Activated naive CD4-positive, alpha-beta T cell treated with anti-CD3 and anti-CD28 coated beads, Interleukin-2, amount 50 U/mL, for 24 hours (primary cell): ENCODE data around the gene STAT5B.

ENCODE experiments used
- H3K27ac Mint-ChIP-seq: one replicate; pipeline ENCODE4 v1.8.0; 2021; ENCODE audit warnings: mild to moderate bottlenecking, mixed read lengths
- H3K27me3 Mint-ChIP-seq: one replicate; pipeline ENCODE4 v1.8.0; 2021; ENCODE audit warnings: mixed read lengths
- H3K36me3 Mint-ChIP-seq: one replicate; pipeline ENCODE4 v1.8.0; 2021; ENCODE audit warnings: mixed read lengths
- H3K4me1 Mint-ChIP-seq: one replicate; pipeline ENCODE4 v1.8.0; 2021; ENCODE audit warnings: mixed read lengths
- H3K4me3 Mint-ChIP-seq: one replicate; pipeline ENCODE4 v1.8.0; 2021; ENCODE audit warnings: mild to moderate bottlenecking, mixed read lengths
- H3K9me3 Mint-ChIP-seq: one replicate; pipeline ENCODE4 v1.8.0; 2021; ENCODE audit warnings: mixed read lengths

STAT5B gene

GRCh38 chr17:42180922-42181850, 95.0 kb downstream of the STAT5B start, which contains the start of gene KCNH4:
TSS of gene KCNH4 (minus strand) at chr17:42181142. CDS start at chr17:42180945, 197 bp downstream.
- H3K4me3 Mint-ChIP-seq: peak within 1 kb of the TSS; percentile 65
- H3K9me3 Mint-ChIP-seq: no peaks in the 10 kb centered on the region
- H3K27me3 Mint-ChIP-seq: peaks cover 7% of the 10 kb centered on the region
- H3K4me1 Mint-ChIP-seq: peaks cover 45% of the 10 kb centered on the region
- peaks cover 3% of the 10 kb centered on the region for H3K36me3 Mint-ChIP-seq
- no peak within 1 kb of the TSS for H3K27ac Mint-ChIP-seq

GRCh38 chr17:42180411-42180921, 95.7 kb downstream of the STAT5B start:
- Mint-ChIP-seq H3K4me1 (peaks cover 45% of the 10 kb centered on the region), H3K27me3 (peaks cover 7% of the 10 kb centered on the region), H3K4me3 (peak overlapping the region; percentile 65), H3K9me3 (no peaks in the 10 kb centered on the region), H3K36me3 (peaks cover 3% of the 10 kb centered on the region), H3K27ac (no peak overlapping the region)

GRCh38 chr17:42179911-42180410, 96.2 kb downstream of the STAT5B start:
- Mint-ChIP-seq H3K27me3 (peaks cover 7% of the 10 kb centered on the region), H3K9me3 (no peaks in the 10 kb centered on the region), H3K4me3 (peak overlapping the region; percentile 65), H3K36me3 (peaks cover 3% of the 10 kb centered on the region), H3K27ac (no peak overlapping the region), H3K4me1 (peaks cover 42% of the 10 kb centered on the region)

- Mint-ChIP-seq H3K36me3 (peaks cover 3% of the 10 kb centered on the region), H3K4me1 (peaks cover 38% of the 10 kb centered on the region), H3K9me3 (no peaks in the 10 kb centered on the region), H3K27me3 (peaks cover 7% of the 10 kb centered on the region), H3K27ac (no peak overlapping the region), H3K4me3 (peak overlapping the region; percentile 48)
Observed at GRCh38 chr17:42179335-42179734, 96.9 kb downstream of the STAT5B start.

- Mint-ChIP-seq H3K27ac (peak overlapping the region; percentile 48), H3K4me3 (no peak overlapping the region), H3K4me1 (peaks cover 36% of the 10 kb centered on the region), H3K9me3 (no peaks in the 10 kb centered on the region), H3K27me3 (peaks cover 7% of the 10 kb centered on the region), H3K36me3 (peaks cover 3% of the 10 kb centered on the region)
Observed at GRCh38 chr17:42178817-42179216, 97.4 kb downstream of the STAT5B start.

- H3K4me1 Mint-ChIP-seq: peaks cover 25% of the 10 kb centered on the region
- no peak overlapping the region for H3K4me3 Mint-ChIP-seq
- H3K36me3 Mint-ChIP-seq: peaks cover 3% of the 10 kb centered on the region
- peaks cover 7% of the 10 kb centered on the region for H3K27me3 Mint-ChIP-seq
- H3K9me3 Mint-ChIP-seq: no peaks in the 10 kb centered on the region
- no peak overlapping the region for H3K27ac Mint-ChIP-seq
Observed at GRCh38 chr17:42177684-42178083, 98.5 kb downstream of the STAT5B start.

- Mint-ChIP-seq H3K4me3 (no peak overlapping the region), H3K9me3 (no peaks in the 10 kb centered on the region), H3K4me1 (peaks cover 10% of the 10 kb centered on the region), H3K27me3 (peaks cover 1% of the 10 kb centered on the region), H3K36me3 (peaks cover 3% of the 10 kb centered on the region), H3K27ac (no peak overlapping the region)
Observed at GRCh38 chr17:42174126-42174783, 101.9 kb downstream of the STAT5B start.

- no peaks in the 10 kb centered on the region for H3K9me3 Mint-ChIP-seq
- no peak overlapping the region for H3K4me3 Mint-ChIP-seq
- H3K27ac Mint-ChIP-seq: no peak overlapping the region
- H3K4me1 Mint-ChIP-seq: peaks cover 3% of the 10 kb centered on the region
- H3K36me3 Mint-ChIP-seq: no peaks in the 10 kb centered on the region
- H3K27me3 Mint-ChIP-seq: no peaks in the 10 kb centered on the region
Observed at GRCh38 chr17:42171831-42172230, 104.4 kb downstream of the STAT5B start.

GRCh38 chr17:42169351-42169750, 106.8 kb downstream of the STAT5B start:
- Mint-ChIP-seq H3K27ac (no peak overlapping the region), H3K27me3 (no peaks in the 10 kb centered on the region), H3K36me3 (no peaks in the 10 kb centered on the region), H3K9me3 (no peaks in the 10 kb centered on the region), H3K4me3 (no peak overlapping the region), H3K4me1 (no peaks in the 10 kb centered on the region)

GRCh38 chr17:42167807-42168206, 108.4 kb downstream of the STAT5B start:
- Mint-ChIP-seq H3K9me3 (no peaks in the 10 kb centered on the region), H3K4me1 (no peaks in the 10 kb centered on the region), H3K27me3 (no peaks in the 10 kb centered on the region), H3K4me3 (no peak overlapping the region), H3K27ac (no peak overlapping the region), H3K36me3 (no peaks in the 10 kb centered on the region)

GRCh38 chr17:42166196-42166763, 109.9 kb downstream of the STAT5B start:
- Mint-ChIP-seq H3K9me3 (no peaks in the 10 kb centered on the region), H3K27me3 (no peaks in the 10 kb centered on the region)

GRCh38 chr17:42165751-42166150, 110.4 kb downstream of the STAT5B start:
- no peaks in the 10 kb centered on the region for H3K27me3 Mint-ChIP-seq
- H3K4me3 Mint-ChIP-seq: no peak overlapping the region
- H3K27ac Mint-ChIP-seq: no peak overlapping the region
- no peaks in the 10 kb centered on the region for H3K4me1 Mint-ChIP-seq
- no peaks in the 10 kb centered on the region for H3K9me3 Mint-ChIP-seq
- no peaks in the 10 kb centered on the region for H3K36me3 Mint-ChIP-seq

More at GRCh38 chr17:42166196-42166763, 109.9 kb downstream of the STAT5B start:
- H3K4me3 Mint-ChIP-seq: no peak overlapping the region
- H3K36me3 Mint-ChIP-seq: no peaks in the 10 kb centered on the region
- H3K27ac Mint-ChIP-seq: no peak overlapping the region
- no peaks in the 10 kb centered on the region for H3K4me1 Mint-ChIP-seq

- H3K27ac Mint-ChIP-seq: no peak overlapping the region
- H3K36me3 Mint-ChIP-seq: no peaks in the 10 kb centered on the region
- no peaks in the 10 kb centered on the region for H3K27me3 Mint-ChIP-seq
- H3K9me3 Mint-ChIP-seq: no peaks in the 10 kb centered on the region
- H3K4me1 Mint-ChIP-seq: no peaks in the 10 kb centered on the region
- no peak overlapping the region for H3K4me3 Mint-ChIP-seq
Observed at GRCh38 chr17:42163696-42164407, 112.3 kb downstream of the STAT5B start.

GRCh38 chr17:42163113-42163512, 113.1 kb downstream of the STAT5B start:
- H3K27ac Mint-ChIP-seq: peak overlapping the region; percentile 65
- H3K4me1 Mint-ChIP-seq: no peaks in the 10 kb centered on the region
- H3K9me3 Mint-ChIP-seq: no peaks in the 10 kb centered on the region
- H3K4me3 Mint-ChIP-seq: no peak overlapping the region
- H3K27me3 Mint-ChIP-seq: no peaks in the 10 kb centered on the region
- H3K36me3 Mint-ChIP-seq: no peaks in the 10 kb centered on the region

GRCh38 chr17:42160531-42160910, 115.7 kb downstream of the STAT5B start:
- Mint-ChIP-seq H3K9me3 (no peaks in the 10 kb centered on the region), H3K4me1 (peaks cover 5% of the 10 kb centered on the region), H3K27ac (no peak overlapping the region), H3K36me3 (no peaks in the 10 kb centered on the region), H3K27me3 (no peaks in the 10 kb centered on the region), H3K4me3 (no peak overlapping the region)
